HG02798 (cell line): ENCODE results near the gene MTIF2.
"Not testable (repeated sequence)": the region's sequence is repeated elsewhere in the genome, so short reads cannot be mapped to it uniquely, and the experiment has no call there.

ENCODE experiments used
- ATAC-seq: cut with Tn5 transposase; IDR thresholded peaks from one replicate; pipeline ENCODE4 v1.9.1; 2021; ENCODE audit warnings: mild to moderate bottlenecking; ENCODE audit not compliant: unreplicated experiment, poor library complexity

The MTIF2 gene

GRCh38 chr2:55268907-55269644, at the start of gene MTIF2:
Gene MTIF2, minus strand, starts transcription at chr2:55269231. Its CDS starts 5,373 bp downstream, at chr2:55263858.
- ATAC-seq: peak; percentile 97

GRCh38 chr2:55314985-55315384, 46.0 kb upstream of the MTIF2 start:
- ATAC-seq: no peak

DNA sequence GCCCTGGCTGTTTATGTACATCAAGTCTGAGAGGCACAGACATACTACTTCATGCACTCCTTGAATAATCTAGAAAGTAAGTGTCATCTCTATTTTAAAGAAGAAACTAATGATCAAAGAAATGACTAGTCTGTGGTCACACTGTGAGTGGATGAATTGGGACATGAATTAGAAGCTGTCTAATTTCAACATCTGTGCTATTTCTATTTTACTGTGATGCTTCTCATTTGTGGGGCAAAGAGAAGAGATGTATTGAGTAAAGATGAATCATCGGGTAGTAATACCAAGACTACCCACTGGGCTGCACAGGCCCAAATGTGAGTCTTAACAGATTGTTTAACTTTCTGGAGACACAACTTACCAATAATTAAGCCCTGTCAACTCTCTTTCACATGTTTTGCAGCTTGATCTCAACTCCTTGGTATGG, 42.4 kb upstream of the MTIF2 start:
- peak; percentile 95 for ATAC-seq

GRCh38 chr2:55309446-55309845, 40.4 kb upstream of the MTIF2 start:
- no peak for ATAC-seq

DNA sequence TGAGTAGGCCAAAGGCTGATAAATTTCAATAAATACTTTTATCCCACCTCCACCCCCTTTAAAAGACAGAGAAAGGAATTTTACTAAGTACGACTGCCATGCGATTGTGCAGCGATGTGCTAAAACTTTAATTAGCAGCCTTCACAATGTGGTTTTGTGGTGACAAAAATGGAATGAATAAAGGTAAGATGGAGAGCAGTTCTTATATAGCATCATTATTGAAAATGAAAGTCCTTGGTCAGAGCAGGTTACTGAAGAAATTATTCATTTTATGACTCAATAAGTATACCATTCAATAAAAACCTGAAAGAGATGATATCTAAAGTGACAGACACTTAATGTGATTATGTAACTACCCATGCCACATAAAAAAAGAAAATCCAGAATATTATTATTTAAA, 33.2 kb upstream of the MTIF2 start:
- peak; percentile 81 for ATAC-seq

GRCh38 chr2:55301277-55301676, 32.2 kb upstream of the MTIF2 start:
- peak; percentile 49 for ATAC-seq

GRCh38 chr2:55296393-55296792, 27.4 kb upstream of the MTIF2 start:
- ATAC-seq: no peak

DNA sequence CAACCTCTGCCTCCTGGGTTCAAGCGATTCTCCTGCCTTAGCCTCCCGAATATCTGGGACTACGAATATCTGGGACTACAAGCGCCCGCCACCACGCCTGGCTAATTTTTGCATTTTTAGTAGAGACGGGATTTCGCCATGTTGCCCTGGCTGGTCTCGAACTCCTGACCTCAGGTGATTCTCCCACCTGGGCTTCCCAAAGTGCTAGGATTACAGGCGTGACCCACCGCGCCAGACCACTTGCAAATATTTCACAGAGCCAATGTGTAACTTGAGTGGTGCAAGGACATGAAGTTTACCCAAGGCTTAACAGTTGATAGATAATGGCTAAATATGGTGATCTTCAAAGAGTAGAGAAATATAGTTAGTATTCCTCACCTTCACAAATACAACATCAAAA, 14.1 kb upstream of the MTIF2 start:
- no peak for ATAC-seq

- ATAC-seq: peak; percentile 99
Observed at GRCh38 chr2:55282110-55282917, 13.3 kb upstream of the MTIF2 start.

GRCh38 chr2:55280851-55281546, 12.0 kb upstream of the MTIF2 start:
- ATAC-seq: not testable (repeated sequence)

GRCh38 chr2:55279859-55280424, 10.9 kb upstream of the MTIF2 start:
- not testable (repeated sequence) for ATAC-seq

DNA sequence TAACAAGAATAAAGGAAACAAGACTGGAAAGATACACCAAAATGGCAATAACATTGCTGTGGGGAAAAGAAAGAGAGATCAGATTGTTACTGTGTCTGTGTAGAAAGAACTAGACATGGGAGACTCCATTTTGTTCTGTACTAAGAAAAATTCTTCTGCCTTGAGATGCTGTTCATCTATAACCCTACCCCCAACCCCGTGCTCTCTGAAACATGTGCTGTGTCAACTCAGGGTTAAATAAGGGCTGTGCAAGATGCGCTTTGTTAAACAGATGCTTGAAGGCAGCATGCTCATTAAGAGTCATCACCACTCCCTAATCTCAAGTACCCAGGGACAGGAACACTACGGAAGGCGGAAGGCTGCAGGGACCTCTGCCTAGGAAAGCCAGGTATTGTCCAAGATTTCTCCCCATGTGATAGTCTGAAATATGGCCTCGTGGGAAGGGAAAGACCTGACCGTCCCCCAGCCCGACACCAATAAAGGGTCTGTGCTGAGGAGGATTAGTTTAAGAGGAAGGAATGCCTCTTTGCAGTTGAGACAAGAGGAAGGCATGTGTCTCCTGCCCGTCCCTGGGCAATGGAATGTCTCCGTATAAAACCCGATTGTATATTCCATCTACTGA, 10.3 kb upstream of the MTIF2 start:
- not testable (repeated sequence) for ATAC-seq

GRCh38 chr2:55277310-55277709, 8.3 kb upstream of the MTIF2 start:
- ATAC-seq: no peak

DNA sequence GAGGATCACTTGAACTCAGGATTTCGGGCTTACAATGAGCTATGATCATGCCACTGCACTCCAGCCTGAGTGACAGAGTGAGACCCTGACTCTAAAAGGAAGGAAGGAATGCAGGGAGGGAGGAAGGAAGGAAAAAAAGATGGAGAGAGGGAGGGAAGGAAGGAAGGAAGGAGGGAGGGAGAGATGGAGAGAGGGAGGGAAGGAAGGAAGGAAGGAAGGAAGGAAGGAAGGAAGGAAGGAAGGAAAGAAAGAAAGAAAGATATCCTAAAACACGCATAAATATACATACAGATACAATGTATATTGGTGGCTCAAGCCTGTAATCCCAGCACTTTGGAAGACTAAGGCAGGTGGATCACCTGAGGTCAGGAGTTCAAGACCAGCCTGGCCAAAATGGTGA, 5.3 kb upstream of the MTIF2 start:
- not testable (repeated sequence) for ATAC-seq

DNA sequence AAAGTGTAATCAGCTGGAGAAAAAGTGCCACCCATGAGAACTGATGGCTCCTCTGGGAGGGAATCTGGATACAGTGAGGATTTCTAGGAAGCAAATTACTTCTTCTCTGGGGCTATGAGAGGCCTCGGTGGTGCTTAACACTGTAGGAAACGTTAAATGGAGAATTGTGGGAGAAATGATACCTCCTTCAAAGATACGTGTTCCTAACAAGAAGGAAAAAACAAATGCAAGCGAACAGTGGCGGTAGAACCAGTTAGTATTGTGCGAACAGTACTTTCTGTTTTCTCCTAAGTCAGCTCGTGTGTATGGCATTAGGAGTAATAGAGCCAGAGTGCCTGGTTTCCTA, 587 bp upstream of the MTIF2 start:
- no peak for ATAC-seq

DNA sequence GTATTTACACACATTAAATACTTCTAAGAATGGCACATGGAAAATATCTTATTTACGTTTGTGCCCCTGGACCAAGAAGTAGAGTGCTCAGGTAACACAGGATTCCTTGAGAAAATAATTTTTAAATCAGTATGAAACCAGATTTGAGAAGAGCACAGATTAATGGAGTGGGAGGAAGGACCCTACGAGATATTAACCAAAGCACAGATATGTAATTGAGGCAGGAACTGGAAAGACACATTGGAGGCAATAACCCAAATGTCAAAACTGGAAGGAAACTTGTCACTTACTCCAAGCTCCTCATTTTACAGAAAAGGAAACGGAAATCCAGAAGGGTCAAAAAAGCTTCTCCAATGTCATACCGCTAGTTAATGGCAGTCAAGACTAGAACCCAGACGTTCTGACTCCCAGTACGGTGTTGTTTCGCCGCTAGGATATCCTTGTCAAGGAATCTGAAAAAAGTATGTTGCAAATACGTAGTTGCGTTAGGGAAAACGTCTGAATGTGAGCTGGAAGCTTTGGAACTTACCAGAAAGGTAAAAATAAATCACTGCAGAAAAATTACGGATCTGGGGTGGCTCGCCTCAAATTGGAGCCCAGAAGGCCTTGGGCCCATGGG, 634 bp downstream of the MTIF2 start:
- no peak for ATAC-seq

DNA sequence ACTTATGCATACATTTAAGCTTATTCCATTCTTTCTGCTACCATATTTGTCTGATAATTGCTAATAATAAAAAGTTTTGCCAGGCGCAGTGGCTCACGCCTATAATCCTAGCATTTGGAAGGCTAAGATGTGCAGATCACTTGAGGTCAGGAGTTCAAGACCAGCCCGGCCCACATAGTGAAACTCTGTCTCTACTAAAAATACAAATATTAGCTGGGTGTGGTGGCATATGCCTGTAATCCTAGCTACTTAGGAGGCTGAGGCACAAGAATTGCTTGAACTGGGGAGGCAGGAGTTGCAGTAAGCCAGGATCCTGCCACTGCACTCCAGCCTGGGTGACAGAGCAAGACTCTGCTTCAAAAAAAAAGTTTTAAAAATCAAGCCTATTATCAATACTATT, 9.4 kb downstream of the MTIF2 start:
- ATAC-seq: not testable (repeated sequence)

- no peak for ATAC-seq
Observed at GRCh38 chr2:55252832-55253231, 16.2 kb downstream of the MTIF2 start.

- no peak for ATAC-seq
Observed at GRCh38 chr2:55247025-55247424, 22.0 kb downstream of the MTIF2 start.

DNA sequence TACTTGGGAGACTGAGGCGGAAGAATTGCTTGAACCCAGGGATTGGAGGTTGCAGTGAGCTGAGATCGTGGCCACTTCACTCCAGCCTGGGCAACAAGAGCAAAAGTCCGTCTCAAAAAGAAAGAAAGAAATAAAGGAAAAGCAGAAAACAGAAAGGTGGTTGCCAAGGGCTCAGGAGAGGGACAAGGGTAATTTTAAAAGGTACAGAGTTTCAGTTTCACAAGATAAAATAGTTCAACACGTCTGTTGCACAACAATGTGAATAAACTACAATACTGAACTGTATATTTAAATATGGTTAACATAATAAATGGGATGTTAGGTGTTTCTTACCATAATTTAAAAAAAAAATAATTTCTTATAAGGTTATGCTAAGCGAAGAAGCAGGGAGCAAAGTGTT, 23.6 kb downstream of the MTIF2 start:
- ATAC-seq: no peak
